Stimulated activated CD4-positive, alpha-beta T cell treated with anti-CD3 and anti-CD28 coated beads, Interleukin-4, amount 100 ng/mL, for 48 hours (primary cell): ENCODE results near the gene PCSK6.
A peak's percentile ranks its signal among the peaks of the same experiment; 100 is the strongest.
"Not testable (repeated sequence)": the region's sequence is repeated elsewhere in the genome, so short reads cannot be mapped to it uniquely, and the experiment has no call there.

ENCODE experiments used
- DNase-seq, 2 donors: peaks; one replicate each; pipeline ENCODE4 v3.0.0-alpha.2; 2020; ENCODE audit warnings: low read depth in 2 of 2

The PCSK6 gene

DNA sequence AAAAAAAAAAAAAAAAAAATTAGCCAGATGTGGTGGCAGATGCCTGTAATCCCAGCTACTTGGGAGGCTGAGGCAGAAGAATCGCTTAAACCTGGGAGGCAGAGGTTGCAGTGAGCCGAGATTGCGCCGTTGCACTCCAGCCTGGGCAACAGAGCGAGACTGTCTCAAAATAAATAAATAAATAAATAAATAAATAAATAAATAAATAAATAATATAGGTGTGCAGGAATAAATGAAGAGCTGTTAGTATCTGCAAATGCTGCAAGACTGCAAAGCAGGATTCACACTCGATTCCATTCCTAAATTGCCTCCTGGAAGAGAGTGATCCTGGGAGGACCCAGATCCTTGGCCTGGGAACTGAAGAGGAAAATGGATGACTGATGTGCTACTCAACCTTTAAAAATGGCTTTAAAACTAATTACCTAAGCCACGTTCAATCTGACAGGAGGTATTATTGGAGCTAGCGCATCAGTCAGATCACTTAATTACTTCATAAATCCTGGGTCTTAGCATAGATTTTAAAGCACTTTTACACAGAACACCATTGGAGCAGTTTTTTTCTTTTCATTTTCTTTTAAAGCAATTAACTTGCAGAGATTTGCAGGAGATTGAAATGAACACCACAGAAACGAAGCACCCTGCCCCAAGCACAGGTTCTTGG lies 132.9 kb downstream of the PCSK6 start:
- not testable (repeated sequence) for DNase-seq

DNA sequence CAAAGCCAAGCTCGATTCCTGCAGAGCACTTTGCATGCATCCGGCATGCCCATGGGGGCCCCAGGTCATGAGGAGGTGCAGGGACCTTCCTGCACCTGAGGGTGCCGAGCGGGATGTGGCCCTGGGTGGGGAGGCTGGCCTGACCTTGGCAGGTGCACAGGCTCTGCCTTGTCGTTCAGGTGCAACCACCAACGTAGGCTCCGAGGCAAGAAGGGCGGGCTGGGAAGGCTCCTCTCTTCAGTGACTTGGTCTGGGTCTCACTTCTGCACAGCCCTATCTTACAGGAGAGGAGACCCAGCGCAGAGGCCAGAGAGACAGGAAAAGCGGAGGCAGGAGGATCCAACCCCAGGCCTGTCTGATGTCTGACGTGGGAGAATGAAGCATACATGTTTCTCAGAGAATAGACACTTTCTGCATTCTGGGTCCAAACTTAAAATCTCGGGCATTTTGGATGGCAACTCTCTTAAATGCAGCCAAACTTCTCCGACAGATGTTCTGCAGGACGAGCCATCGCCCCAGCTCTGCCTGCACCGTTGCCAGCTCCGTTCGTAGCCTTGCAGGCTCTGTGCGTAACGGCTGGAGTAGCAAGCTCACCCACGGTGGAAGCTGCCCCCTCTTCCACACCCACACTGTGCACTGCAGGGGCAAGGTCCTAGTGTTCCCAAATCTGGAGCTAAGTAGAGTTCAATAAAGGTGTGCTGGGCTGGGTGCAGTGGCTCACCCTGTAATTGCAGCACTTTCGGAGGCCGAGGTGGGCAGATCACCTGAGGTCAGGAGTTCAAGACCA lies 133.6 kb downstream of the PCSK6 start:
- DNase-seq: no peak

DNA sequence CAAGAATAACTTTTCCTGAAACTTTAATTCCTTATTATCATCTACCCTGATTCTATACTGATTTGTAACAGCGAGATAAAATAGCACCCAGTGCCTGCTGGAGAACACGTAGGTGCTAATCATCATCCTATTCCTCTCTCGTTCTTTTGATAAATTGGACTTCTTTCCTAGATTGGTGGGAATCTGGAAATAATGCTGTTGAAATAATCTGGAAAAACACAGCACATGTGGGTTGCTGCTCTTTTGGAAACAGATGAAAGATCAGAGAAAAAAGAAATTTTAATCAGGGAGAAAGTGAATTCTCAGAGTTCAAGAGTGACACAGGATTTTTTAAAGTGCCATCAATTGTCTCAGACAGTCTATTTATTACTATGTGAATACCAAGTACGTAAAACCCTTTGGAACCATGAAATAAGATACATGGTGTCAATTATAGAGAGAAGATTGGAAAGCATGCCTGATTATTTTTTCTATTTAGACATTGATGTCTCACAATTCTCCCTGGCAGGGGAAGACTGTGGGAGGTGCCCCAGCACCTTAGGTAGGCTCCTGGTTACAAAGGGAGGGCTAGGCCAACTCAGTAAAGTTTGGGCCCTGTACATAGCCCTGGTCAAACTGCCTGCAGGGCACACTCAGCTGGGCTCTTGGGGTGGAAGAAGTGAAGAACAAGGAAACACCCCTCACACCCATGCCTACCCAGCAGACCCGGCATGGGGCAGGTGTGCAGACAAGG lies 134.4 kb downstream of the PCSK6 start:
- DNase-seq: no peak

DNA sequence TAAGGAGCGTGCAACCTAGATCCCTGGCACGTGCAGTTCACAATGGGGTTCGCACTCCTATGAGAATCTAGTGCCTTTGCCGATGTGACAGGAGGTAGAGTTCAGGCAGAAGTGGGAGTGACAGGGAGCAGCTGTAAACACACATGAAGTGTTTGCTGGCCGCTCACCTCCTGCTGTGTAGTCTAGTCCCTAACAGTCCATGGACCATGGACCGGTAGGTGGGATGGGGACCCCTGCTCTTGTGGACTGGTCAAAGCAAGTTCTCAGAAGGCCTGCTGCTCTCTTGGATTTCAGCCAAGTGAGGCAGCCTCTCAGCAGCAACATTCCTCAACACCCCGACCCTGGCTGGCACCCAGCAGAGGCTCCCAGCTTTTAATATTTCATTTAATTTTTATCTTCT lies 136.3 kb downstream of the PCSK6 start:
- no peak for DNase-seq

DNA sequence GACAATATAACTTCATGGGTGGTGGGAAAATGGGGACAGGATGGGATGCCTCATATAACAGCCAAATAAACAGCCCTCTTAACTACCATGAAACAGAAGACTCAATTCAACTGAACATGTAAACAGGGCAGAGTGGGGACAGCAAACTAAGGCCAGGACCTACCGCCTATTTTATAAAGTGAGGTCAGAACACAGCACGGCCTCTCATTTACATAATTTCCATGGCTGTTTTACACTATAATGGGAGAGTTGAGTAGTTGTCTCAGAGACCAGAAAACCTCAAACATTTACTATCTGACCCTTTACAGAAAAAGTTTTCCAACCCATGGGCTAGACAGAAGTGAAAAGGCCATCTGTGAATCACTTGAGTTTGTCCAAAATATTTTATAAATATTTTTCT lies 137.8 kb downstream of the PCSK6 start:
- DNase-seq: no peak

DNA sequence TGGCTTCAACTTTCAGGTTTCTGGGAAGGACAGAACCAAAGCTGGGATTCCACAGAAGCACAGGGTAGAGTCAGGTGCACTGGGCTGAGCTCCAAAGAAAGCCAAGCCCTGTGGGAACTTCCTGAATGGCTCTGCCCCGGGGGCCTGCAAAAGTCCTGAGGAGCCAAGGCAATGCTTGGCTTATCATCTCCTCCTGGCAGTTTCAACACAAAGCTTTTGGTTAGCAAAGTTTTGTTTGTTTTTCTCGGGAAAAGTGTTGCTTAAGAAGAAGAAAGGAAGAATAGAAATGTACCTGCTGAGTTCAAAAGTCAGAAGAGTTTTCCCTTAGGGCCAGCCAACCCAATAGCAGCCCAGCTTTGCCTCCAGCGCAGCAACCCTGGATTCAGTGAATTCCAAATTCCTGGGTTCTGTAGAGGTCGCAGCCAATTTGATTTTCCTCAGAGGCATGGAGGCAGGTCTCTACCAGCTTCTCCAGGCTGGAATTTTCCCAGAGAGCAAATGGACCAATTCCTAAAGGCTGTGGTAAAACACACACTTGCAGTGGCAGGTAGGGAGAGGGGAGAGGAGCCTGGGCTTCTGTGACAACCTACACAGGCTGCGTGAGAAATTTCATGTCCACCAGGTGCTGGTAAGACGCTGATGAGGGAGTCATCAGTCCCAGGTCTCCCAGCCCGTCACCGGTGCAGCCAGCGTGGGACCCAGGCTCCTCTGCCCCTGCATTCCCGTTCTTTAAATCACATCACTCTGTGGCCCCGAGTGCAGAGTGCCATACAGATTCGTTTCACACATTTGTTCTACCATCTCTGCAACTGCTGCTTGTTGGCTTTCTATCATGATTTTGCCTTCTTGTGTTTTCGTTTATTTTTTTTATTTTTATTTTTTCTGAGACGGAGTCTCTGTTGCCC lies 140.2 kb downstream of the PCSK6 start:
- DNase-seq: no peak

DNA sequence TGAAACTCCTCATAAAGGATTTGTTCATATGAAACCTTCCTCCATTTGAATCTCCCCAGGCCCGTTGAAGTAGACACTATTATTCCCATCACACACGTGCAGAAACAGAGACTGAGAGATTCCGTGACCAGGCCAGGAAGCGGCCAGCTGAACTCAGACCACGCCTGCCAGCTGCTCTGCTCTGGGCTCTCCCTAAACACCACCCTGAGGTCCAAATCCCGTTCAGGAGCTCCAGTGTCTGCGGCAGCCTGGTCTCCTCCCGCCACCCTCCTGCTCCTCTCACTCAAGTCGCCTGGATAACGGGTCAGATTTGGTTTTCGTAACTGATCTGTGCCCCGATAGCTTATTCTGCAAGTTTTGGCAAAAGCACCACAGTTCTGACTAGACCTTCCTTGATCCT lies 140.9 kb downstream of the PCSK6 start:
- DNase-seq: no peak

DNA sequence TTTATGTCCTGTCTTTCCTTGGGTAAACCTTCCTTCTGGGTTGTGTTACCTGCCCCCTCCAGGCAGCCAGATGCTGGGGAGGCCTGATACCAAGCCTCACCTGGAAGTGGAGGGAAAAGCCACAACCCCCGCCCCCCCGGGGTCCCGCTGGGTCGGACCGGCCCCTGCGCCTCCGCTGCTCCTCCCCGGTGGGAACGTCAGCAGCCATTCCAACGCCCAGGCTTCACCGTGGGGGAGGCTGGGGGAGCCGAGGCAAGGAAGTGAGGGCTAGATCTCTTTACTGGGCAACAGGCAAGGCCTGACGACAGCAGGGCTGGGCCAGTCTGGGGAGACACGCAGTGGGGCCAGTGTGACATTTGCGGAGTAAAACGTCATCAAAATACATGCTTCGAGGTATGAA lies 141.5 kb downstream of the PCSK6 start:
- DNase-seq: no peak

DNA sequence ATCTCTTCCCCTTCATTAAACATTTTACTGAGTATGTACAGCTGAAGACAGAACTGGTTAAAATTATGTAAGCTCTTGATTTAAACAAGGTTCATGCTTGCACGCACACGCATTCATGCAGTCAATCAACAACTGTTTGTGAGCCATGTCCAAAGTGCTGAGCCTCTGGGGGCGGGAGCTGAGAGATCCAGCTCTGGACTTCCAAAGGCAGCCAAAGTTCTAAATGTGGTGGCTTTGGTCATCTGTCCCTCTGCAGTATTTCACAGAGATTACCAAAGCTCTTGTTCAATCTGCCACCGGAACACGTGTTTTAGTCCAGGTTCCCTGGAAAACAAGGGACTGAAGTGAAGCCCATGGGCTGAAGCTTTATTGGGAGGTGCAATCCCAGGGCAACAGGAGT lies 142.1 kb downstream of the PCSK6 start:
- no peak for DNase-seq

DNA sequence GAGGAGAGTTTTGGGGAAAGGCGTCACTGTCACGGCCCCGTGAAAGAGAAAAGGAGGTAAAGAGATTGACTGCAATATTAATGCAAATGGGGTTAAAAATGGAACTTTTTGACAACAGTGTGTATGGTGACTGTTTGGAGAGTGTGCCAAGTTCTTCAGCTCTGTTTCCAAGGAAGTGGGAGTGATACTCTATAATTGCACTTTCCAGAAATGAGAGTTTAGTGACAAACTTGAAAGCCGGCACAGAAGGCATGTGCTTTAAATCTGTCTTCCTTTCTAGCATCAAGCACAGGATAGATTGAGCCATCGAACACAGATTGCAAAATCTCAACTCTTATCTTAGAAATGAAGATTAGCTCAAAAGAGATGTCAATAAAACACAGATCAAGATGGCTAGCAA lies 142.6 kb downstream of the PCSK6 start:
- no peak for DNase-seq

DNA sequence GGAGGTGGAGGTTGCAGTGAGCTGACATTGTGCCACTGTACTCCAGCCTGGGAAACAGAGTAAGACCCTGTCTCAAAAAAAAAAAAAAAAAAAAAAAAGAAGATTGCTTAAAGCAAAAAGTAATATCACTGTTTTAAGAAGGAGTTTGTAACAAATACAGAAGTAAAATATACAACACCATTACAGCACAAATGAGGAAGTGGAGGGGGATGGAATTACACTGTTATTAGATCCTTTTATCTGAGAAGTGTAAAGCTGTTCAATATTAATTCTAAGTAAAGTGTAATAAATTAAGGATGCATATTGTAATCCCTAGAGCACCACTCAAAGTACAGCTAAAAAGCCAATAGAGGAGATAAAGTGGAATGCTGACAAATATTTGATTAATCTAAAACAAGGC lies 147.5 kb downstream of the PCSK6 start:
- no peak for DNase-seq

DNA sequence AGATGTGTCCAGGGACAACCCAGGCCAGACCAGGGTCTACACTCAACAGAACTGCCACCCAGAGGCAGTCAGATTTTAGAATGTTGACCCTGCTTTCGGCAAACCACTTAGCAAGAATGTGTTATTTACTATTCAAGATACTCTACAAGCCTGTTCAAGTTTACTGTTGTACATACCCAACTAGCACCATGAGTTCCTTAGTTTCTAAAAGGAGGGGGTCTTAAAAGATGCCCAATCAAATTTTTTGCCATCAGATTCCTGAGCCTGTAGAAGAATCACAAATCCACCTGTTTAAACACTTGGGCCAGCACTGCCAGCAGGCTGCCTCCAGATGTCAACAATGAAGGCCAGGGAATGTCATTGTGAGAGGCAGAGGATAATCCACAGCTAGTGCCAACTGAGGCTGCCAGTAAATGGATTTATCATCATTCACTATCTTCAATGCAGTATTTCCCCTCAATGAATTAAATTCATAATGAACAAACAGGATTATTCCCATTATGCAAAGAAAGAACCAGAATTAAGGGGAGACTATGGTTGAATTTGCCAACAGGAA lies 150.9 kb downstream of the PCSK6 start:
- no peak for DNase-seq

DNA sequence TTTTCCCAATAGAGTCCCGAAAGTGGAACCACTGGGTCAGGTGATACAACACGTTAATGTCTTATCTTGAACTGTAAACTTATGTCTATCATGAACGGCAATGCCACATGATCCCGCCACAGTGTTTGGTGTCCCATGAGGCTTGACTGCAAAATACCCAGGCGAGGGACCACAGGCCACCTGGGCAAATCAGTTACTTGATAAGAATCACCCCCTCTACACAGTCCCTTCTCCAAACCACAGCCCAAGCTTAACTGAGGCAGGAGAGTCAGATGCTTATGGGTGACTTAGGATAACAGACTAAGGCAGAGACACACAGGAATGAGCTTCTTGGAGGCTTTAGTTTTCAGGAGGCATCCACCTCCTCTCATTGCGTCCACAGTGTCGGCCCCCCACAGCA lies 151.5 kb downstream of the PCSK6 start:
- DNase-seq: no peak

DNA sequence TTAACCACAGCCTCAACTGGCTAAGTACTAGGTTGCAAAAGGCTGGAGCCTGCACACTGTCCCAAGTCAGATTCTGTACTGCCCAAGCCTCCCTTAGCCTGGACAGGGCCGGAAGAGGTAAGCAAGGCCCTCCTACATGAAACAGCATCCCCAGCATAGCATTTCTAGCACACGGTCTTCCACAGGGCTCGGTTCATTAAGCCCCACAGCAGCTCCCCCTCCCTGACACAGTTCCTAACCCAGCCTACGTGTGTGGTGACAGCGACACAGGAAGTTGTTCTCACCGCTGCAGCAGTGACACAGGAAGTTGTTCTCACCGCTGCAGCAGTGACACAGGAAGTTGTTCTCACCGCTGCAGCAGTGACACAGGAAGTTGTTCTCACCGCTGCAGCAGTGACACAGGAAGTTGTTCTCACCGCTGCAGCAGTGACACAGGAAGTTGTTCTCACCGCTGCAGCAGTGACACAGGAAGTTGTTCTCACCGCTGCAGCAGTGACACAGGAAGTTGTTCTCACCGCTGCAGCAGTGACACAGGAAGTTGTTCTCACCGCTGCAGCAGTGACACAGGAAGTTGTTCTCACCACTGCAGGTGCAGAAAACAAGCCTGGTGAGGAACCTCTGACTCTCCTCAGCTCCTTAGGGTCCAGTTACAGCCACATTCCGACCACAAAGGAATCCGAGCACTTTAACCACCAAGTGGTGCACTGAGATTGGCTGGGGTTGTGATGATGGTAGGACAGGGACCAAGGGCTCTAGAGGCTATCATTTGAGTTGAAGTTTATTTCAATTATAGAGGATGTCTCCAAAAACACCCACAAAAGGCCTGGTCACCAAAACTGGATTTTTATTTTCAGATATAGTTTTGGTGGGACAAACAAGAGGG lies 155.4 kb downstream of the PCSK6 start:
- peak; percentile 17 to 36 for DNase-seq

DNA sequence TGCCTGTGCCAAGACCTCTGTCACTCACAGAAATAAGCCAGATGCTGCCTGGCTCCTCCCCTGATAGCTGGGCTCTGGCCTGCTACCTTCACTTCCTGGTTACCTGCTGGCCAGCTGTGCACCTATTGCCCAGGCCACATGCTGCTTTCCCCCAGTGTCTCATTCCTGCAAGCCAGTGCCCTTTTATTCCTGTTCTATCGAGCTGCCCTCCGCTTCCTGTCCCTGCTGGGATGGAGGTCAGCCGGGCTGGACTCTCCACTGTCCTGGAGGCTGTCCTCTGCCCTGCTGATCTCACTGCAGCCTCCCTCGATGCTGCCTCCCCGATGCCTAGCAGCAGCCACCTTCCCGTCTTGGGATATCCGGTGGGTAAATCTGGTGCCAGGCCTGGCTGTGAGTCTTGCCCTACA lies 157.4 kb downstream of the PCSK6 start:
- no peak for DNase-seq

DNA sequence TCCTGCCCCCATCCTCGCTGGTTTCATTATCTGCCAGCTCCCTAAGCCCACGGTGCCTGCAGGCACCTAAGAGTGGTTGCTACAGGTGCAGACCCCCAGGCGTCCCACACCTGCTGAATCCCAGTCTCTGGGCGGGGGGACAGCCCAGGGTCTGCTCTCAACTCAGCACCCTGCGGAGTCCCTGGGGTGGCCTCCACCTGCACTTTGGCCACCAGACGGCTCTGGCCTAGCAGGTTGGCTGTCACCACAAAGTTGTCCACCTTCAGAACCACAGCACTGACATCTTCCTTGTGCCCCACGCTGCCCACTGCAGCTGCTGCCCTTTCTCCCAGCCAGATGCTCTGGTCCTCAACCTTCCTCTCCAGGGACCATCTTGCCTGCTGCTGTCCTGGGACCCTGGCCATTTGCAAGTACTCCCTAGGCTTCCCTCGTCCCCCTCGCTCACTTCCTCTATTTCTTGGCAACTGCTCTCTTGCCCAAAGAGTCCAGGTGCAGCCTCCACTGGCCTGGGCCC lies 159.6 kb downstream of the PCSK6 start:
- DNase-seq: no peak

DNA sequence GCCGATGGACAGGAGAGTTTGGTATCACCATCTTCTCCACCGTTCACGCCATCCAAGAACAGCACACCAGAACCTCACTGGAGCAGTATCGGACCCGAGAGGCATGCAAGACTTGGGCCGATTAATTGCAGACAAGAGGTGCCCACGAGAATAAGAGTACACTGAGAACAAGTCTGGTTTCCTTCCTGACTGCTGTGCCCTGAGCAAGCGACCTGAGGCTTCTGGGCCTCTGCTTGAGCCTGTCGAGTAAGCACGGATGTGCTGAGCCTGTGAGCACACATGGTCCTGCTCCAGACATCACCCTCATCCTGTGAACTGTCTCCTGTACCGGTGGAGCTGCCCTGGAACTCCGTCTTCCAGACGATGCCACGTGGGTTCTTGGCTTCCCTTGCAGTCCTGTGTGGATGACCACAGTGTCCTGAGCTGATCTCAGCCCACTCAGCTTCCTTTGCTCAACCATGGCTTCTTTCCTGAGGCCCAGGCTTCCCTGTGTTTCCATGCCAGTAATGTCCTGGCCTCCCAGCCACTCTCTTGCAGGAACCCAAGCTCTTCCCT lies 160.1 kb downstream of the PCSK6 start:
- no peak for DNase-seq

DNA sequence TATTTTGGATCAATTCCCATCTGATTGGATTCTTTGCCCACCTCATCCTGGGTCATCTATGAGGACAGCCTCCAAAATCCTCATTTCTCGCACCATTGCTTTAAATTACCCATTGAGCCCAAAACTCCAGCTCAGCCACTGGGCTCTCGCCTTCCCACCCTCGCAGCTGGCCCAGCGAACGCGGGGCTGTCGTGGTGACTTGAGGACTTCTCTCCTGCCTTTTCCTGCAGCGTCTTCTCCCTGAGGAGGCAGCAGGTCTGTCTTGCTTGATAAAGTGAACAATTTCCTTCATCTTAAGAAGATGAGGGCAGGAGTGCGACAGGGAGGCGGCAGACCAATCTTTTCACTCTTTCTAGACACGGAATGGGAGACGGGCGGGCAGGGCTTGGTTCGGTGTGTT lies 161.5 kb downstream of the PCSK6 start:
- DNase-seq: no peak

DNA sequence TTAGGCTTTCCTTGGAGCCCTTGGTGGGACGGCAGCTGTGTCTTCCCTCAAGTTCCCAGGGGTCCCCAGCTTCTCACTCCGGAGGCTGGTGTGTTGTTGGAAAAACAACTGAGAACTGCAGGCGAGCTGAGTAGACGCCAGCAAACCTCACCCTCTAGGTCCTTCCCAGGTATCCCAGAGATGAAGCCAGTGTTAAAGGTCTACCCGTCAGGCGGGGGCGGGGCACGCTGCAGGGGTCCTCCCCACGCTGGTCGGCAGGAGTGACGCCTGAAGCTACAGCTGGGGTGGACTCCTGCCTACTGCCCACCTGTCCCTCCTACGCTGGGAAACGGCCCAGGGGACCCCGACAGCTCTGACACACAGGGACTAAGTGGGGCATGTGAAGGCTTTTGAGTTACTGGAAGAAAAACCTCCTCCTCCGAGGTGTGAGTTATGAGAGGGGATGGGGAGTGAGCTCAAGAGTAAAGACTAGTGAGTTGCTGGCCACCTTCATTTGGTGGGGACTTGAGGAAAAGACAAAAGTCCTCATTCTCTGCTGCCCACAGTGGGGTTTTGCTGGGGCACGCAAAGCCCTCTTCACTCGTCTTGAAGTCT lies 162.3 kb downstream of the PCSK6 start:
- no peak for DNase-seq
